Mononuclear cell (primary cell): ENCODE measurements around the gene VWA1. TPM values are rescaled to one million over a fixed set of nuclear protein-coding genes. Genes with fewer than 3 reads are reported as not detected.
"Not testable (repeated sequence)": the region's sequence is repeated elsewhere in the genome, so short reads cannot be mapped to it uniquely, and the experiment has no call there.

ENCODE experiments used
- H3K27me3 ChIP-seq: 2 replicates; pipeline ENCODE4 v1.6.0; 2011; ENCODE audit warnings: low read length, control low read depth; ENCODE audit not compliant: insufficient read depth
- H3K4me1 ChIP-seq: 2 replicates; pipeline ENCODE4 v1.5.1; 2011; ENCODE audit warnings: mild to moderate bottlenecking, low read length, control low read depth; ENCODE audit not compliant: insufficient read depth
- H3K4me3 ChIP-seq: 2 replicates; pipeline ENCODE4 v1.5.1; 2011; ENCODE audit warnings: mild to moderate bottlenecking, low read length, moderate library complexity
- H3K9me3 ChIP-seq: 2 replicates; pipeline ENCODE4 v1.5.1; 2011; ENCODE audit warnings: low read depth, mild to moderate bottlenecking, control low read depth, low read length
- total RNA-seq: library from RNA; depleted of rRNA; stranded (reverse); fragments of >200 nt; gene quantifications from one replicate; pipeline ENCODE4 v1.2.3, GENCODE V29; 2012

The VWA1 gene
- total RNA-seq, 1 donor: 0.10 TPM

GRCh38 chr1:1426496-1427105, 8.9 kb upstream of the VWA1 start:
- Histone ChIP-seq H3K4me3 (no peak overlapping the region), H3K4me1 (no peaks in the 10 kb centered on the region), H3K27me3 (no peaks in the 10 kb centered on the region), H3K9me3 (no peaks in the 10 kb centered on the region)

- Histone ChIP-seq H3K4me1 (no peaks in the 10 kb centered on the region), H3K9me3 (no peaks in the 10 kb centered on the region), H3K4me3 (no peak overlapping the region), H3K27me3 (no peaks in the 10 kb centered on the region)
Observed at GRCh38 chr1:1427106-1427819, 8.2 kb upstream of the VWA1 start.

GRCh38 chr1:1427820-1428148, 7.7 kb upstream of the VWA1 start:
- Histone ChIP-seq H3K4me3 (no peak overlapping the region), H3K9me3 (no peaks in the 10 kb centered on the region), H3K4me1 (no peaks in the 10 kb centered on the region), H3K27me3 (no peaks in the 10 kb centered on the region)

- Histone ChIP-seq H3K9me3 (no peaks in the 10 kb centered on the region), H3K4me1 (no peaks in the 10 kb centered on the region), H3K27me3 (no peaks in the 10 kb centered on the region)
Observed at GRCh38 chr1:1428174-1428573, 7.3 kb upstream of the VWA1 start.

GRCh38 chr1:1428967-1429366, 6.5 kb upstream of the VWA1 start:
- H3K9me3 ChIP-seq, H3K4me1 ChIP-seq, H3K4me3 ChIP-seq, H3K27me3 ChIP-seq: not testable (repeated sequence)

More at GRCh38 chr1:1428174-1428573, 7.3 kb upstream of the VWA1 start:
- no peak overlapping the region for H3K4me3 ChIP-seq

- peaks cover 4% of the 10 kb centered on the region for H3K4me1 ChIP-seq
- peaks cover 8% of the 10 kb centered on the region for H3K27me3 ChIP-seq
- H3K4me3 ChIP-seq: no peak overlapping the region
- H3K9me3 ChIP-seq: no peaks in the 10 kb centered on the region
Observed at GRCh38 chr1:1429671-1430073, 5.8 kb upstream of the VWA1 start.

- Histone ChIP-seq H3K9me3 (no peaks in the 10 kb centered on the region), H3K27me3 (peaks cover 15% of the 10 kb centered on the region), H3K4me1 (peaks cover 10% of the 10 kb centered on the region), H3K4me3 (no peak overlapping the region)
Observed at GRCh38 chr1:1430114-1430982, 5.1 kb upstream of the VWA1 start.

- Histone ChIP-seq H3K4me1 (peaks cover 15% of the 10 kb centered on the region), H3K4me3 (no peak overlapping the region), H3K9me3 (no peaks in the 10 kb centered on the region), H3K27me3 (peaks cover 17% of the 10 kb centered on the region)
Observed at GRCh38 chr1:1430992-1431844, 4.3 kb upstream of the VWA1 start.

GRCh38 chr1:1431845-1432273, 3.6 kb upstream of the VWA1 start:
- Histone ChIP-seq H3K9me3 (no peaks in the 10 kb centered on the region), H3K4me1 (peaks cover 17% of the 10 kb centered on the region), H3K4me3 (no peak overlapping the region), H3K27me3 (peaks cover 23% of the 10 kb centered on the region)

- Histone ChIP-seq H3K4me3 (no peak overlapping the region), H3K9me3 (no peaks in the 10 kb centered on the region), H3K4me1 (peaks cover 17% of the 10 kb centered on the region), H3K27me3 (peaks cover 29% of the 10 kb centered on the region)
Observed at GRCh38 chr1:1432274-1432950, 3.1 kb upstream of the VWA1 start.

GRCh38 chr1:1432951-1433803, 2.3 kb upstream of the VWA1 start:
- H3K27me3 ChIP-seq: peaks cover 31% of the 10 kb centered on the region
- H3K4me1 ChIP-seq: peaks cover 17% of the 10 kb centered on the region
- no peak overlapping the region for H3K4me3 ChIP-seq
- H3K9me3 ChIP-seq: no peaks in the 10 kb centered on the region

GRCh38 chr1:1433804-1434130, 1.7 kb upstream of the VWA1 start:
- Histone ChIP-seq H3K4me1 (peaks cover 17% of the 10 kb centered on the region), H3K9me3 (no peaks in the 10 kb centered on the region), H3K27me3 (peaks cover 31% of the 10 kb centered on the region), H3K4me3 (no peak overlapping the region)

- peaks cover 31% of the 10 kb centered on the region for H3K27me3 ChIP-seq
- no peaks in the 10 kb centered on the region for H3K9me3 ChIP-seq
- H3K4me1 ChIP-seq: peaks cover 17% of the 10 kb centered on the region
- H3K4me3 ChIP-seq: no peak overlapping the region
Observed at GRCh38 chr1:1434131-1434823, 1.2 kb upstream of the VWA1 start.
